Astrocyte of the cerebellum (primary cell): Measurements from ENCODE around the gene IGSF6.
"Not testable (repeated sequence)": the region's sequence is repeated elsewhere in the genome, so short reads cannot be mapped to it uniquely, and the experiment has no call there.

Source experiments
- DNase-seq: peaks from one replicate; pipeline ENCODE4 v3.0.0-alpha.2; 2011; ENCODE audit warnings: low read depth
- H3K4me3 ChIP-seq: 2 replicates; pipeline ENCODE4 v1.5.1; 2011; ENCODE audit warnings: mild to moderate bottlenecking, low read depth, low read length, moderate library complexity
- CTCF ChIP-seq: IDR thresholded peaks from 2 replicates; pipeline ENCODE4 v1.5.1; 2012; ENCODE audit warnings: low read length, low read depth, moderate library complexity, mild to moderate bottlenecking; ENCODE audit errors: missing control alignments
- in situ Hi-C: cut with HindIII; loops from 2 replicates; pipeline ENCODE4 v1.10.0; 2017; ENCODE audit warnings: low sequenced_read_pairs

The IGSF6 gene

GRCh38 chr16:21652453-21652852 is at the start of gene IGSF6:
TSS of gene IGSF6 (minus strand) at chr16:21652608. CDS start at chr16:21652598, 10 bp downstream.
- in situ Hi-C loops = no loop called here
- no peak for TF ChIP-seq CTCF
- no peak for DNase-seq
- no peak within 1 kb of the TSS for H3K4me3 ChIP-seq

DNA sequence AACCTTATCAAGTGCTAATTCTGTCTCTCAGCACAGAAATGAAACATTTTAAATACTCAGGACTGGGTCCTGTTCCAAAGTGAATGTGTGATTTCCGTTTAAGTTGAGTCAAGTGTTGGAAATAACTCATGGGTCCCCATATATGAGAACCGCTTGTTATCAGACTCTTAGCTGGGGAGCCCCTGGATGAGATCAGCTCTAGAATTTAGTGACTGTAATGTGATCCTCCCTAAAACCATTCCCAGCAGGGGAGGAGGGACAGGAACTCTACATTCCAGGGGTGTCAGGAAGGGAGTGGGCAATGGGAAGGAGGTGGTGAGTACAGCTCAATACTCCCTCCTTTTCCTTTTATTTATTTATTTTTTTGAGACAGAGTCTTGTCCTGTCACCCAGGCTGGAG is 48.9 kb upstream of the IGSF6 start:
- no peak for DNase-seq
- in situ Hi-C loops = no loop called here
- no peak overlapping the region for H3K4me3 ChIP-seq
- no peak for TF ChIP-seq CTCF

DNA sequence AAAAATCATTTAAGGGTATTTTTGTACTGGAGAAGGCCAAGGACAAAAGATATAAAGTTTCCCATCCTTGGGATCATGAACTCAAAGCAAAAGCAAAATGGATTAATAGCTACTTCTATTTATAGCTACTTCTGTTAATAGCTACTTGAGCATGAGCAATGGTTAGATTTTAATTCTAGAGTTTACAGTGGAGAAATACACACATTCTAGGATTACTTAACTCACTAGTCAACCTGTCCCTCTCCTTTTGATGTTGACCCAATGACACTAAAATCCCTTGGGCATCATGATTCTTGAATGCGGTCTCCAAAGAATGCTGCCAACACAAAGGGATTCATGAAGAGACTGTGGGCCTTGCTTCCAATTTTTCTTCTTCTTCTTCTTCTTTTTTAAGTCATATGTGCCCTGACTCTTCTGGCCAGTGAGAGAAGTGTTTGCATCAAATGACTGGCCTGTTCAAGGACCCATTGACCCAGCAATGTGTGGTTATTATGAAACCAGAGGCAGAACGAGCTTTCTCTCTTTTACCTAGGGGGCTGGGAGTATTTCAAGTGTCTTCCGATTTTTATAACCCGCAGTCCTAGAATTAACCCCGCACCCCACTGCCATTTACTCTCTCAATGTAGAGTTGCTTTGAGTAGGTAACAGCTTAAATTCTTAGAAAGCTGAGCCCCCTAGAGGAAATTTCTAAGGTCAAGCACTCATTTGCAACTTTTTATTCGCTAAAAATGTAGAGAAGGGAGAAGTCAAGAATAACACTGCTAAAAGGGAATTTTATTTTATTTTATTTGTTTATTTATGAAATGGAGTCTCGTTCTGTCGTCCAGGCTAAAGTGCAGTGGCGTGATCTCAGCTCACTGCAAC is 46.0 kb upstream of the IGSF6 start:
- TF ChIP-seq CTCF = no peak
- in situ Hi-C loops = no loop called here
- no peak for DNase-seq
- no peak overlapping the region for H3K4me3 ChIP-seq

DNA sequence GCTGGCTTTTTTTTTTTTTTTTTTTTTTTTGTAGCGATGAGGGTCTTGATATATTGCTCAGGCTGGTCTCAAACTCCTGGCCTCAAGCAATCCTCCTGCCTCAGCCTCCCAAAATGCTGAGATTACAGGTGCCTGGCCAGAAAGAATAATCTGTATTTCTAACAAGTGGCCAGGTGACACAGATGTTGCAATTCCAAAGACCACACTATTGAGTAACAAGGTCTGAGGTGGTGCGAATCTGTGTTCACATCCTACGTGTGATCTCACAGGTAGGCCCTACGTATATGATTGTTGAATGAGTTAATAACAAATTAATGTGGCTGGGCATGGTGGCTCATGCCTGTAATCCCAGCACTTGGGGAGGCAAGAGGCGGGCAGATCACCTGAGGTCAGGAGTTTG is 44.6 kb upstream of the IGSF6 start:
- in situ Hi-C loops = no loop called here
- no peak for DNase-seq
- TF ChIP-seq CTCF = no peak
- H3K4me3 ChIP-seq = no peak overlapping the region

DNA sequence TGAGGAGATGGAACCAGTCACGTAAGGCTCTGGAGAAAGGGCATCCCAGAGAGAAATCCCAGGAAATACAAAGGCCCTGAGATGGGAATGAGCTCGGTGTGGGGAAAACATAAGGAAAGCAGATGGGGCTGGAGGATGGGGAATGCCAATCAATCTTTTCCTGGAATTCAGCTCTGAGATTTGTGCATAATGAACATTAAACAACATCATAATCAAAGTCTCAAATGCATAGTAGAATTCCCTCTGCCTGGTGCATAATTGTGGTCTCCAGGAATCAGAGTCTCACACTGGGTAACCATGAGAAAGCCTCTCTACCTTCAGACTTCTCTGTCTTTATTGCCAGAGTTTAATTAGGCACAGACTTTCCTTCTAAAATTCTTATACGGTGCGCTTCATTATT is 42.2 kb upstream of the IGSF6 start:
- TF ChIP-seq CTCF = no peak
- H3K4me3 ChIP-seq = no peak overlapping the region
- in situ Hi-C loops = no loop called here
- no peak for DNase-seq

GRCh38 chr16:21690967-21691366 is 38.6 kb upstream of the IGSF6 start:
- H3K4me3 ChIP-seq, in situ Hi-C loops, DNase-seq: not testable (repeated sequence)

- in situ Hi-C loops = no loop called here
- no peak for DNase-seq
- no peak overlapping the region for H3K4me3 ChIP-seq
- no peak for TF ChIP-seq CTCF
These were observed 36.7 kb upstream of the IGSF6 start for GRCh38 chr16:21689107-21689506.
